ENCODE data around the gene DST. TPM values are rescaled to one million over a fixed set of nuclear protein-coding genes. Genes with fewer than 3 reads are reported as not detected.

DST gene
- total and polyA plus RNA-seq, 2 of the 4 experiments (the other 2 are of a cell fraction), result 97.7 to 452 TPM

- in situ Hi-C loops (cut with MboI; ENCODE audit: low sequenced_read_pairs), result no loop called here
Observed at GRCh38 chr6:56616967-56617366, 25.7 kb downstream of the DST start.

More at GRCh38 chr6:56616967-56617366, 25.7 kb downstream of the DST start:
- Histone ChIP-seq H2BK15ac (ENCODE audit: low read depth, low read length) (no peak overlapping the region), H2AFZ (replicated peaks; ENCODE audit: low read length, poor library complexity) (no peak overlapping the region), H3K23ac (ENCODE audit: low read depth, low read length) (no peak overlapping the region), H4K8ac (ENCODE audit: low read depth in 2 of 2, low read length in 2 of 2) (no peak overlapping the region), H4K20me1 (ENCODE audit: insufficient read depth, low read length) (no peaks in the 10 kb centered on the region), H3K27ac (ENCODE audit: insufficient read depth, low read length) (no peak overlapping the region), H2AK5ac (ENCODE audit: low read depth, low read length) (no peak overlapping the region), H3K9ac (ENCODE audit: low read depth, low read length) (no peak overlapping the region), H4K5ac (ENCODE audit: low read depth, low read length) (no peak overlapping the region), H3K14ac (replicated peaks; ENCODE audit: low read depth, low read length) (no peak overlapping the region), H4K91ac (ENCODE audit: insufficient read depth, low read depth, low read length) (no peak overlapping the region), H2BK120ac (ENCODE audit: low read depth, low read length) (no peak overlapping the region), H3K56ac (ENCODE audit: extremely low read depth, insufficient read depth, low read length) (no peak overlapping the region), H3K4me2 (ENCODE audit: low read depth, low read length) (no peak overlapping the region), H2BK20ac (ENCODE audit: low read depth, low read length) (no peak overlapping the region), H3K18ac (ENCODE audit: low read depth, low read length) (no peak overlapping the region), H3K36me3 (ENCODE audit: control insufficient read depth, insufficient read depth, low read length) (peaks cover 39% of the 10 kb centered on the region), H3K27me3 (ENCODE audit: control insufficient read depth, insufficient read depth, low read length) (no peaks in the 10 kb centered on the region), H2AK9ac (replicated peaks; ENCODE audit: low read depth, low read length, poor library complexity) (no peak overlapping the region), H3K4me1 (ENCODE audit: control insufficient read depth, insufficient read depth, low read length) (no peaks in the 10 kb centered on the region), H3K4ac (ENCODE audit: low read depth, low read length) (no peak overlapping the region), H3K4me3 (ENCODE audit: insufficient read depth, low read depth, low read length) (no peak overlapping the region), H3K9me1 (ENCODE audit: insufficient read depth, low read length) (no peaks in the 10 kb centered on the region), H2BK5ac (ENCODE audit: low read depth, low read length, poor library complexity, severe bottlenecking) (no peak overlapping the region), H3K79me1 (ENCODE audit: low read depth in 1 of 2, low read length in 2 of 2) (peaks cover 0 to 5% of the 10 kb centered on the region in 2 experiments; a peak in 1 of 4 replicates), H3K9me3 (ENCODE audit: control insufficient read depth, insufficient read depth, low read length) (no peaks in the 10 kb centered on the region)
- ChIA-PET POLR2A (ENCODE audit: unreplicated experiment) (no interaction called here), CTCF (interaction anchor here (1.2 kb wide), 1 partner anchor 22 kb away, joined by 3 read pairs; no protein-coding TSS in a partner anchor)
- WGBS, 2 experiments (ENCODE audit: extremely low coverage in 2 of 2, insufficient read length in 1 of 2), result 100% methylated on average over 2 of the region's 5 CpGs; no CpG with 5 or more reads in 1 of the 2 experiments
- DNase-seq (no peak), ATAC-seq (ENCODE audit: low read depth) (no peak)
- intact Hi-C loops (cut with micrococcal nuclease), result no loop called here
- dilution Hi-C loops (cut with HindIII; ENCODE audit: low sequenced_read_pairs, unreplicated experiment), result no loop called here
- TF ChIP-seq BHLHE40 (IDR thresholded peaks at IDR 0.05; ENCODE audit: low read depth, low read length) (no peak), USF2 (IDR thresholded peaks at IDR 0.05; ENCODE audit: low read depth, low read length) (no peak), ELK1 (IDR thresholded peaks at IDR 0.05; ENCODE audit: borderline replicate concordance, low read depth, low read length) (no peak), CEBPB (IDR thresholded peaks at IDR 0.05; ENCODE audit: low read depth, low read length) (no peak), NFE2L2 (IDR thresholded peaks at IDR 0.05; ENCODE audit: low read depth, low read length) (no peak), CTCF (conservative IDR thresholded peaks at IDR 0.05; ENCODE audit: low read depth, low read length) (no peak), FOS (IDR thresholded peaks at IDR 0.05; ENCODE audit: low read depth, low read length) (no peak), CHD1 (IDR thresholded peaks at IDR 0.05; ENCODE audit: low read depth, low read length) (no peak), RAD21 (IDR thresholded peaks at IDR 0.05; ENCODE audit: low read length) (no peak), SMC3 (IDR thresholded peaks at IDR 0.05; ENCODE audit: low read depth, low read length) (no peak)
- BruUV-seq (replicated peaks), result no TSS peak
